SK-N-SH (cell line): ENCODE measurements around the gene SYNJ2.

Experiments used
- CHD2 ChIP-seq: fragments of 150-350 bp; IDR thresholded peaks from 2 replicates; pipeline ENCODE4 v1.6.1; 2018; ENCODE audit warnings: low read length; ENCODE audit not compliant: partially characterized antibody
- EZH2phosphoT487 ChIP-seq: fragments of 200-600 bp; sonication (generic); IDR thresholded peaks from 2 replicates; pipeline ENCODE4 v1.6.1; 2017; ENCODE audit warnings: low read depth, mixed run types, mild to moderate bottlenecking, antibody characterized with exemption, moderate library complexity, borderline replicate concordance
- NFIC ChIP-seq: IDR thresholded peaks from 2 replicates; pipeline ENCODE4 v1.4.0; 2012; ENCODE audit warnings: borderline replicate concordance
- POLR2AphosphoS5 ChIP-seq: IDR thresholded peaks from 2 replicates; pipeline ENCODE4 v1.6.1; 2012; ENCODE audit warnings: low read depth, low read length
- RFX5 ChIP-seq: IDR thresholded peaks from 2 replicates; pipeline ENCODE4 v1.6.1; 2012; ENCODE audit warnings: mild to moderate bottlenecking, improper control_type of control experiment, low read length
- SIN3A ChIP-seq: IDR thresholded peaks from 2 replicates; pipeline ENCODE4 v1.6.1; 2012; ENCODE audit warnings: low read depth, mild to moderate bottlenecking, low read length, moderate library complexity, borderline replicate concordance
- SMC3 ChIP-seq: IDR thresholded peaks from 2 replicates; pipeline ENCODE4 v1.6.1; 2012; ENCODE audit warnings: low read depth, low read length, improper control_type of control experiment
- YY1 ChIP-seq: IDR thresholded peaks from 2 replicates; pipeline ENCODE4 v1.4.0; 2012; ENCODE audit warnings: low read depth, mild to moderate bottlenecking
- TF ChIP-seq, protein P1 (sequence below): fragments of 200-600 bp; sonication (generic); IDR thresholded peaks from 2 replicates; pipeline ENCODE4 v1.6.1; 2017; ENCODE audit warnings: antibody characterized with exemption, mild to moderate bottlenecking, moderate library complexity
- TF ChIP-seq, protein P2 (sequence below): IDR thresholded peaks from 2 replicates; pipeline ENCODE4 v1.4.0; 2012; ENCODE audit warnings: low read depth, borderline replicate concordance

DNA sequence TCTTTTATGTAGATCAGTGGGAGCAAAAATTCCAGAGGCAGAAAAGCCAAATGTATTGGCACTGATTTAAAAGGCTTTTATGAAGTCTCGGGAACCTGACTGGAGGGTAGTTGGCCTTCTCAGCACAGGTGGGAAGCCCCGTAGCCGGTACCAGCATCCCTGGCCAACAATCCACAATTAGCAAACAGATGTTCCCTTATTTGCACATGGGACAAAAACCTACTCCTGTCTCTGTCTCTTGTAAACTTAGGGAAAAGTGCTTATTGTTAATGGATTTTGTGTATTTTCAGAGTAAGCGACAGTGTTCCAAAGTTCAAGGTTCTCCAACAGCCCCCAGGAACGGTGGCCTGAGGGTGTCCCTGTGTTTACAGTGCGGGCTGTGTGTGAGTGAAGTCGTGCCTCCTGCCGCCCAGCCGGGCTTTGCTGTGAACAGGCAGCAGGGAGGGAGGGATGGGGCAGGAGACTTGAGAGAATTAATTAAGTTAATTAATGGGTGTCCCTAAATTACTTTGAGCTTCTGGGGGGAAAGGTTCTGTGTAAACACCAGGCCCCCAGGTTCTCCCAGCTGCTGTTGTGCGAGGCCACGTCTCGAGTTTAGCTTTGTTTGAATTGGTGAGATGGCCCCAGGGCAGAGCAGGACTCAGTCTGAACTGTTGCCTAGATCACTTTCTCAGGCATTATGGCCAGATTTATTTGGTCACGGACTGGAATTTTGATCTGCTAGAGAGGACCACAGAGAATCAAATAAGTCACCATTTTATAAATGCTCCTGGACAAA is 3.9 kb downstream of the SYNJ2 start:
- TF ChIP-seq, protein P1, sequence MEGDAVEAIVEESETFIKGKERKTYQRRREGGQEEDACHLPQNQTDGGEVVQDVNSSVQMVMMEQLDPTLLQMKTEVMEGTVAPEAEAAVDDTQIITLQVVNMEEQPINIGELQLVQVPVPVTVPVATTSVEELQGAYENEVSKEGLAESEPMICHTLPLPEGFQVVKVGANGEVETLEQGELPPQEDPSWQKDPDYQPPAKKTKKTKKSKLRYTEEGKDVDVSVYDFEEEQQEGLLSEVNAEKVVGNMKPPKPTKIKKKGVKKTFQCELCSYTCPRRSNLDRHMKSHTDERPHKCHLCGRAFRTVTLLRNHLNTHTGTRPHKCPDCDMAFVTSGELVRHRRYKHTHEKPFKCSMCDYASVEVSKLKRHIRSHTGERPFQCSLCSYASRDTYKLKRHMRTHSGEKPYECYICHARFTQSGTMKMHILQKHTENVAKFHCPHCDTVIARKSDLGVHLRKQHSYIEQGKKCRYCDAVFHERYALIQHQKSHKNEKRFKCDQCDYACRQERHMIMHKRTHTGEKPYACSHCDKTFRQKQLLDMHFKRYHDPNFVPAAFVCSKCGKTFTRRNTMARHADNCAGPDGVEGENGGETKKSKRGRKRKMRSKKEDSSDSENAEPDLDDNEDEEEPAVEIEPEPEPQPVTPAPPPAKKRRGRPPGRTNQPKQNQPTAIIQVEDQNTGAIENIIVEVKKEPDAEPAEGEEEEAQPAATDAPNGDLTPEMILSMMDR = no peak
- TF ChIP-seq SIN3A (no peak), RFX5 (no peak), YY1 (no peak), NFIC (no peak), EZH2phosphoT487 (no peak), POLR2AphosphoS5 (no peak), SMC3 (no peak), CHD2 (no peak)
- TF ChIP-seq, protein P2, sequence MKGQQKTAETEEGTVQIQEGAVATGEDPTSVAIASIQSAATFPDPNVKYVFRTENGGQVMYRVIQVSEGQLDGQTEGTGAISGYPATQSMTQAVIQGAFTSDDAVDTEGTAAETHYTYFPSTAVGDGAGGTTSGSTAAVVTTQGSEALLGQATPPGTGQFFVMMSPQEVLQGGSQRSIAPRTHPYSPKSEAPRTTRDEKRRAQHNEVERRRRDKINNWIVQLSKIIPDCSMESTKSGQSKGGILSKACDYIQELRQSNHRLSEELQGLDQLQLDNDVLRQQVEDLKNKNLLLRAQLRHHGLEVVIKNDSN = no peak
